Activated B cell treated with CpG ODN at 0.5 μM for 24 hours (primary cell): Measurements from ENCODE around the gene SIX5. TPM values are rescaled to one million over a fixed set of nuclear protein-coding genes. Genes with fewer than 3 reads are reported as not detected.

Experiments used
- ATAC-seq: fragments of 200-7000 bp; cut with Tn5 transposase; one replicate; pipeline ENCODE4 v1.10.0; 2021; ENCODE audit warnings: low read depth, mild to moderate bottlenecking, moderate library complexity
- CTCF ChIA-PET: fragments of 350-600 bp; sonication (Branson Sonifier 250); formaldehyde crosslinking; loops from one replicate; lab custom pipeline; 2021; ENCODE audit warnings: antibody characterized with exemption; lab: Charles Lee
- POLR2A ChIA-PET: fragments of 350-600 bp; sonication (Branson Sonifier 250); formaldehyde crosslinking; loops from one replicate; lab custom pipeline; 2021; ENCODE audit warnings: antibody characterized with exemption; lab: Charles Lee
- DNase-seq: peaks from one replicate; pipeline ENCODE4 v3.0.0; 2022
- H3K27ac Mint-ChIP-seq: one replicate; pipeline ENCODE4 v1.8.0; 2020; ENCODE audit warnings: mixed read lengths
- H3K27me3 Mint-ChIP-seq: one replicate; pipeline ENCODE4 v1.8.0; 2021; ENCODE audit warnings: mixed read lengths
- H3K36me3 Mint-ChIP-seq: one replicate; pipeline ENCODE4 v1.8.0; 2021; ENCODE audit warnings: low read depth, mixed read lengths
- H3K4me1 Mint-ChIP-seq: one replicate; pipeline ENCODE4 v1.8.0; 2021; ENCODE audit warnings: mixed read lengths
- H3K4me3 Mint-ChIP-seq: one replicate; pipeline ENCODE4 v1.8.0; 2020; ENCODE audit warnings: mild to moderate bottlenecking, mixed read lengths
- H3K9me3 Mint-ChIP-seq: one replicate; pipeline ENCODE4 v1.8.0; 2020; ENCODE audit warnings: mixed read lengths
- intact Hi-C: fragments of 100-400 bp; cut with micrococcal nuclease; formaldehyde crosslinking; loops from one replicate; pipeline ENCODE4 v1.15.1; 2024
- total RNA-seq: library from RNA; stranded (reverse); gene quantifications from 2 replicates; pipeline ENCODE4 v1.2.3, GENCODE V29; 2022
- TF ChIP-seq, protein P1 (sequence below): fragments of 200-600 bp; IDR thresholded peaks from one replicate; pipeline ENCODE4 v1.8.0; 2022; ENCODE audit warnings: antibody characterized with exemption, mild to moderate bottlenecking

SIX5 gene
- total RNA-seq, 1 donor from 2014 or later = 1.9 TPM

DNA sequence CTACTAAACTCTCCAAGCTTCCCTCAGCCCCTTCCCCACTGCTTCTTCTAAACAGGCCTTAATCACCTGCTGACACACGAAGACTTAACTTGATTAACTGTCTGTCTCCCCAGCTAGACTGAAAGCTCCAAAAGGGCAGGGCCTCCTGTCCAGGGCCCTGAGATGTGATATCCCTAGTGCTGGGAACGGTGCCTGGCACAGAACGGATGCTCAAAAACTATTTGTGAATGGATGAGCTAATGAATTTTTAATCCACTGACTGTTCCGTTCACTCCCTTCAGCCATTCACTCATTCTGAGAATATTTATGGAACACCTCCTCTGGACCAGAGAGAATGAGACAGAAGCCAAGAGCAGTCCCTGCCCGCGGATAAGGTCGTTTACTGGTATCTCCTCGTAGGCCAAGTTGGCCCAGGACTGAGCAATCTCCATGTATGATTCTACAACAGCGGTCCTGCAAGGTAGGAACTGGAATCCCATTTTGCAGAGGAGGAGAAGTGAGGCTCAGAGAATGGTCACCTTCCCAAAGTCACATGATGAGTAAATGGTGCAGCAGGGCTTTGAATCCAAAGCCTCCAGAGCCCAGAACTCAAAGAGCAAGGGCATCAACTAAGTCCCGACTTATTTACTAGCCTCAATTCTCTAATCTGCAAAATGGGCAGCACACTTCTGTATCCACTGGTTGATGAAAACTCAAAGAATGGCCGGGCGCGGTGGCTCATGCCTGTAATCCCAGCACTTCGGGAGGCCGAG is 20.2 kb upstream of the SIX5 start:
- H3K27me3 Mint-ChIP-seq = no peaks in the 10 kb centered on the region
- no peak for DNase-seq
- CTCF ChIA-PET = interaction anchor here (0.9 kb wide), 1 partner anchor 20 kb away, joined by 3 read pairs; the partner anchor contains the start of gene SIX5

DNA sequence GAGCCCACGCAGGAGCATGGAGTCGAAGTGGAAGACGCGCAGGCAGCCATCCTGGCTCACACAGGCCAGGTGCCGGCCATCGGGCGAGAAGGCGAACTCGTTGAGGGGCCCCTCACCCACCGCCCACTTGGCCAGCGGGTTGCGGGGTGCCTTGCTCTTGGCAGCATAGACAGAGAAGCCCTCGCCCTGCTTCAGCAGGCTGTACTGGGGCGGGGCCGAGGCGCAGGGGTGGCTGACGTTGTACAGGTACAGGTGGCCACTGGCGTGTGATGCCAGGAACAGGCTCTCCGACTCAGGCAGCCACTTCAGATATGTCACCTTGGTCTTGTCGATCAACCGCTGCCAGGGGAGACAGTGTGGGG is 17.5 kb upstream of the SIX5 start:
- H3K36me3 Mint-ChIP-seq = peaks cover 45% of the 10 kb centered on the region
- CTCF ChIA-PET = no interaction called here
- H3K4me1 Mint-ChIP-seq = peaks cover 11% of the 10 kb centered on the region
- ATAC-seq = no peak
- POLR2A ChIA-PET = interaction anchor here (1.0 kb wide), 1 partner anchor 17 kb away, joined by 3 read pairs; no protein-coding TSS in a partner anchor
- no peaks in the 10 kb centered on the region for H3K27me3 Mint-ChIP-seq
- intact Hi-C loops = no loop called here
- DNase-seq = no peak
- H3K4me3 Mint-ChIP-seq = no peak overlapping the region
- H3K9me3 Mint-ChIP-seq = no peaks in the 10 kb centered on the region
- TF ChIP-seq, protein P1, sequence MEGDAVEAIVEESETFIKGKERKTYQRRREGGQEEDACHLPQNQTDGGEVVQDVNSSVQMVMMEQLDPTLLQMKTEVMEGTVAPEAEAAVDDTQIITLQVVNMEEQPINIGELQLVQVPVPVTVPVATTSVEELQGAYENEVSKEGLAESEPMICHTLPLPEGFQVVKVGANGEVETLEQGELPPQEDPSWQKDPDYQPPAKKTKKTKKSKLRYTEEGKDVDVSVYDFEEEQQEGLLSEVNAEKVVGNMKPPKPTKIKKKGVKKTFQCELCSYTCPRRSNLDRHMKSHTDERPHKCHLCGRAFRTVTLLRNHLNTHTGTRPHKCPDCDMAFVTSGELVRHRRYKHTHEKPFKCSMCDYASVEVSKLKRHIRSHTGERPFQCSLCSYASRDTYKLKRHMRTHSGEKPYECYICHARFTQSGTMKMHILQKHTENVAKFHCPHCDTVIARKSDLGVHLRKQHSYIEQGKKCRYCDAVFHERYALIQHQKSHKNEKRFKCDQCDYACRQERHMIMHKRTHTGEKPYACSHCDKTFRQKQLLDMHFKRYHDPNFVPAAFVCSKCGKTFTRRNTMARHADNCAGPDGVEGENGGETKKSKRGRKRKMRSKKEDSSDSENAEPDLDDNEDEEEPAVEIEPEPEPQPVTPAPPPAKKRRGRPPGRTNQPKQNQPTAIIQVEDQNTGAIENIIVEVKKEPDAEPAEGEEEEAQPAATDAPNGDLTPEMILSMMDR = no peak
- no peak overlapping the region for H3K27ac Mint-ChIP-seq

More for the DNA sequence above, 20.2 kb upstream of the SIX5 start:
- ATAC-seq = no peak
- no peak overlapping the region for H3K27ac Mint-ChIP-seq
- H3K9me3 Mint-ChIP-seq = no peaks in the 10 kb centered on the region
- intact Hi-C loops = no loop called here
- H3K4me1 Mint-ChIP-seq = peaks cover 27% of the 10 kb centered on the region
- H3K36me3 Mint-ChIP-seq = peaks cover 45% of the 10 kb centered on the region
- POLR2A ChIA-PET = interaction anchor here (0.6 to 0.9 kb wide), 3 partner anchors 19 to 79 kb away, joined by 3 to 5 read pairs (median 5); no protein-coding TSS in a partner anchor
- H3K4me3 Mint-ChIP-seq = no peak overlapping the region
- TF ChIP-seq, protein P1 = no peak

DNA sequence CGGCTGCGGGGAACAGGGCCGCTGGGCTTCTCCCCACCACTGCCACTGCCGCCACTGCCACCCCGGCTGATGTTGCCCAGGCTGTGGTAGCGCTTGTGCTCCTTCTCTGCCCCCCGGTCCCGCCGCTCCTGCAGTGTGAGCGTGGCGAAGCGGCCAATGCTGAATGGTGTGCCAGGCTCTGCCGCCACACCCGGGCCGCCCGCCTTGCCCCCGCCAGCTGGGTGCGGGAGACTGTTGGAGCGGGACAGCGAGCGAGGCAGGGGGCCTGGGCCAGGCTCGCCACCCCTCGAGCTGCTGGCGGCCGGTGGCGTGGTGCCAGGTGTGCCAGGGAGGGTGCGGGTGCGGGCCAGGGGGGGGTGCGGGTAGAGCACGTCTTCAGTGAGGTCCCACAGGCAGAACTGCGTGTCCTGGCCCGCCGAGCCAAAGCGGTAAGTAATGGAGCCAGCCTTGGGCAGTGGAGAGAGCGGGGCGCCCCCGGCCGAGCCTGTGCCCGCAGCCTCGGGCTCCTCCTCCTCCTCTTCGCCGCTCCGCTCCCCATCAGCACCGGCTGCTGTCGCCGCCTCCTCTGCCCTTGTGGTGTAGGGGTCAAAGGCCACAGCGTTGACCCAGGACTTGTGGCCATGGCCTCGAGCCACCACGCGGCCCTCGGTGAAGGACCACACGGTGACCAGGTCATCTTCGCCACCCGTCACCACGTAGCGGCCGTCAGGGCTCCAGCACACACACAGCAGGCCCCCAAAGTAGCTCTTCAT is 16.9 kb upstream of the SIX5 start:
- H3K36me3 Mint-ChIP-seq = peaks cover 44% of the 10 kb centered on the region
- peaks cover 8% of the 10 kb centered on the region for H3K4me1 Mint-ChIP-seq
- TF ChIP-seq, protein P1 = no peak
- ATAC-seq = no peak
- no peaks in the 10 kb centered on the region for H3K9me3 Mint-ChIP-seq
- ChIA-PET POLR2A (interaction anchor here (1.0 kb wide), 1 partner anchor 16 kb away, joined by 3 read pairs; no protein-coding TSS in a partner anchor), CTCF (no interaction called here)
- no peaks in the 10 kb centered on the region for H3K27me3 Mint-ChIP-seq
- DNase-seq = no peak
- no peak overlapping the region for H3K27ac Mint-ChIP-seq
- intact Hi-C loops = no loop called here
- no peak overlapping the region for H3K4me3 Mint-ChIP-seq

DNA sequence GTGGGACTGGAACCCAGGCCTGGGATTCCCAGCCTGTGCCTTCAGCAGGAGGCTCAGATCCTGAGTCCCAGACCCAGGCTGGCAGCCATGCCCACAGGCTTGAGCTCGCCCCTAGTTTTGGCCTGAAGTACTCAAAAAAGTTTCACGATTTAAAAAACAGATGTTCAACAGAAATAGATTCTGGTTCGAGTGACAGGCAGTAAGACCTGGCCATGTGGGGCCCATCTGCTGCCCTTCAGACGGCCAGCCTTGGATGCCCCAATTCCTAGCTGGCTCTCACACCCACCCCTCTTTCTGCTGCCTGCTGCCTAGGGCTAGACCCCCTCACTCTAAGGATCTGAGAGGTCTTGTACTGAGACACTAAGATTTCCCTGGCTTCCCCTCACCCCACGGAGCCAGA is 16.0 kb upstream of the SIX5 start:
- no peak overlapping the region for H3K4me3 Mint-ChIP-seq
- ChIA-PET POLR2A (no interaction called here), CTCF (no interaction called here)
- peaks cover 8% of the 10 kb centered on the region for H3K4me1 Mint-ChIP-seq
- DNase-seq = no peak
- TF ChIP-seq, protein P1 = no peak
- intact Hi-C loops = no loop called here
- no peaks in the 10 kb centered on the region for H3K27me3 Mint-ChIP-seq
- no peaks in the 10 kb centered on the region for H3K9me3 Mint-ChIP-seq
- H3K36me3 Mint-ChIP-seq = peaks cover 39% of the 10 kb centered on the region
- no peak for ATAC-seq
- H3K27ac Mint-ChIP-seq = no peak overlapping the region

DNA sequence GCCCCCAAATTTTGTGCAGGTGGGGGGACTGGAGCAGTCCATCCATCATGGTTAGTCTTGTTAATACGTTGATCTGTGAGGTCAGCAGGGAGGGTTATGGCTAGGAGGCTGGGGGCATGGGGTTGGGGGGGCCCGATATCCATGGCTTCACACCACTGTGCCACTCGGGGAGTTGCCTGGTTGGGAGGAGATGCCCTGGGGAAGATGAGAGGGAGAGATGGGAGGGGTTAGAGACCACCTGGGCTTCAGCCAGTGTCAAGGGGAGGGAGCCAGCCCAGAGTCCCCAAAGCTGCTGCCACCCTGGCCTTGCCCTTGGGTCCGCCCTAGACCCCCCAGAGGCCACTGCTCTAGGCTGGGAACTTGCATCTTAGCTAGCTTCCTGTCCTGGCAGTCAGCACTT is 15.0 kb upstream of the SIX5 start:
- H3K27me3 Mint-ChIP-seq = peaks cover 3% of the 10 kb centered on the region
- H3K4me1 Mint-ChIP-seq = peaks cover 18% of the 10 kb centered on the region
- ATAC-seq (no peak), DNase-seq (no peak)
- H3K27ac Mint-ChIP-seq = no peak overlapping the region
- peaks cover 32% of the 10 kb centered on the region for H3K36me3 Mint-ChIP-seq
- TF ChIP-seq, protein P1 = no peak
- H3K9me3 Mint-ChIP-seq = no peaks in the 10 kb centered on the region
- no peak overlapping the region for H3K4me3 Mint-ChIP-seq
- POLR2A ChIA-PET = no interaction called here
- intact Hi-C loops = no loop called here
- CTCF ChIA-PET = no interaction called here
